Natural killer cell (primary cell): Measurements from ENCODE around the gene KLF16. TPM values are rescaled to one million over a fixed set of nuclear protein-coding genes. Genes with fewer than 3 reads are reported as not detected.
"Not testable (repeated sequence)": the region's sequence is repeated elsewhere in the genome, so short reads cannot be mapped to it uniquely, and the experiment has no call there.

ENCODE experiments used
- ATAC-seq, 3 donors: fragments of 150-1000 bp in 2 of 3; fragments of 200-7000 bp in 1 of 3; cut with Tn5 transposase; 1 replicate in 1 of 3; 2 replicates in 2 of 3; pipeline ENCODE4 v1.10.0; 2021; ENCODE audit warnings: mild to moderate bottlenecking in 2 of 3, moderate library complexity in 2 of 3
- DNase-seq, 2 donors: peaks; one replicate each; pipeline versions ENCODE4 v3.0.0 to v3.0.0-alpha.2; 2013 to 2021; ENCODE audit warnings: mixed read lengths in 1 of 2
- H3K27ac ChIP-seq: one replicate; pipeline ENCODE4 v1.5.1; 2013; ENCODE audit warnings: mild to moderate bottlenecking, low read length
- H3K27me3 ChIP-seq: one replicate; pipeline ENCODE4 v1.6.1; 2013; ENCODE audit warnings: low read length; ENCODE audit not compliant: control insufficient read depth, insufficient read depth
- H3K36me3 ChIP-seq: one replicate; pipeline ENCODE4 v1.6.1; 2013; ENCODE audit warnings: low read length; ENCODE audit not compliant: control insufficient read depth, insufficient read depth
- H3K4me1 ChIP-seq: one replicate; pipeline ENCODE4 v1.6.1; 2013; ENCODE audit warnings: low read length; ENCODE audit not compliant: control insufficient read depth, insufficient read depth
- H3K4me3 ChIP-seq: one replicate; pipeline ENCODE4 v1.5.1; 2013; ENCODE audit warnings: low read length
- H3K9me3 ChIP-seq: one replicate; pipeline ENCODE4 v1.6.1; 2013; ENCODE audit warnings: low read length; ENCODE audit not compliant: control insufficient read depth, insufficient read depth
- H3K27ac Mint-ChIP-seq, 2 donors: one replicate each; pipeline ENCODE4 v1.8.0; 2022; ENCODE audit warnings: mild to moderate bottlenecking in 2 of 2, mixed read lengths in 2 of 2, moderate library complexity in 1 of 2
- H3K27me3 Mint-ChIP-seq, 2 donors: one replicate each; pipeline ENCODE4 v1.8.0; 2022; ENCODE audit warnings: low read depth in 2 of 2, mixed read lengths in 2 of 2
- H3K36me3 Mint-ChIP-seq: one replicate; pipeline ENCODE4 v1.8.0; 2022; ENCODE audit warnings: mixed read lengths
- H3K4me1 Mint-ChIP-seq, 2 donors: one replicate each; pipeline ENCODE4 v1.8.0; 2022; ENCODE audit warnings: mixed read lengths in 2 of 2
- H3K4me3 Mint-ChIP-seq: one replicate; pipeline ENCODE4 v1.8.0; 2022; ENCODE audit warnings: mild to moderate bottlenecking, moderate library complexity, mixed read lengths
- H3K9me3 Mint-ChIP-seq, 2 donors: one replicate each; pipeline ENCODE4 v1.8.0; 2022; ENCODE audit warnings: mixed read lengths in 2 of 2
- CTCF ChIP-seq: fragments of 200-600 bp; IDR thresholded peaks from one replicate; pipeline ENCODE4 v1.8.0; 2022; ENCODE audit warnings: antibody characterized with exemption
- WGBS: methylation state at CpG from one replicate; pipeline ENCODE4 v1.1.7; 2013; ENCODE audit warnings: missing lambda C conversion rate; ENCODE audit not compliant: insufficient coverage; 5-methylcytosine and 5-hydroxymethylcytosine counted together
- intact Hi-C: fragments of 100-400 bp; cut with micrococcal nuclease; formaldehyde crosslinking; loops from one replicate; pipeline ENCODE4 v1.14.2; 2022
- total RNA-seq, 4 donors: library from RNA; stranded (reverse); fragments of 120-200 nt in 1 of 4; gene quantifications; one replicate each; pipeline versions ENCODE4 v1.2.3 to v1.2.4, GENCODE V29; 2013 to 2022

KLF16 gene
- total RNA-seq, 3 donors from 2014 or later (not counting 1 experiment from before 2014, with no cell fraction given) = 29.1 to 38.4 (median 34.8) TPM

DNA sequence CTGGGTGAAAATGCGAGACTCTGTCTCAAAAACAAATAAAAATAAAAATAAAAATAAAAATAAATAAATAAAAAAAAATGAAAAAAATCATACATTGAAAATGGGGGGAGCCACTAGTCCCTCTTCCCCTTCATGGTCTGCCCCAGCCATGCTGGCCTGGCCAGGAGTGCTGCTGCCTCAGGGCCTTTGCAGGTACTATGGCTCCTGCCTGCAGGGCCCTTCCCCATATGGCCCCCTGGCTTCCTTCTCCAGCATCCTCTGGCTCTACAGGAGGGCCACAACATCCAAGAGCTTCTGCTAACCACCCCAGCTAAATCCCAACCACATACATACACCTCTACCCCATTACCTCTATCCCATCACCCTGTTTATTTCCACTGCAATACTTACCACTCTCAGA lies 26.5 kb upstream of the KLF16 start:
- H3K27me3 Mint-ChIP-seq = no peaks in the 10 kb centered on the region
- H3K27ac ChIP-seq = no peak overlapping the region
- no peaks in the 10 kb centered on the region for H3K36me3 Mint-ChIP-seq
- no peak for TF ChIP-seq CTCF
- H3K9me3 Mint-ChIP-seq = no peaks in the 10 kb centered on the region
- peak overlapping the region in 1 of 2 donors; percentile 38 for H3K27ac Mint-ChIP-seq
- no peaks in the 10 kb centered on the region for H3K27me3 ChIP-seq
- H3K4me1 ChIP-seq = peaks cover 17% of the 10 kb centered on the region
- H3K4me3 Mint-ChIP-seq = no peak overlapping the region
- H3K9me3 ChIP-seq = no peaks in the 10 kb centered on the region
- intact Hi-C loops = no loop called here
- DNase-seq = no peak
- no CpG with 5 or more reads among the region's 1 CpG for WGBS
- no peak for ATAC-seq
- H3K4me1 Mint-ChIP-seq = peaks cover 0 to 23% of the 10 kb centered on the region in 2 donors
- H3K36me3 ChIP-seq = no peaks in the 10 kb centered on the region
- H3K4me3 ChIP-seq = no peak overlapping the region

- no peak for DNase-seq
- ATAC-seq = no peak
- Histone ChIP-seq H3K27me3 (no peaks in the 10 kb centered on the region), H3K9me3 (no peaks in the 10 kb centered on the region), H3K4me3 (no peak overlapping the region), H3K4me1 (peaks cover 22% of the 10 kb centered on the region), H3K27ac (no peak overlapping the region), H3K36me3 (peaks cover under 1% of the 10 kb centered on the region)
- intact Hi-C loops = no loop called here
- TF ChIP-seq CTCF = no peak
- H3K4me3 Mint-ChIP-seq = no peak overlapping the region
- peaks cover 13 to 31% of the 10 kb centered on the region in 2 donors for H3K4me1 Mint-ChIP-seq
- H3K27ac Mint-ChIP-seq = no peak overlapping the region
- H3K27me3 Mint-ChIP-seq = no peaks in the 10 kb centered on the region
- H3K9me3 Mint-ChIP-seq = no peaks in the 10 kb centered on the region
- 97% methylated on average over 5 of the region's 5 CpGs for WGBS
- H3K36me3 Mint-ChIP-seq = peaks cover 12% of the 10 kb centered on the region
Observed at GRCh38 chr19:1888385-1888784, 25.0 kb upstream of the KLF16 start.

- ATAC-seq, H3K27me3 Mint-ChIP-seq, H3K9me3 ChIP-seq, H3K4me3 Mint-ChIP-seq, H3K27ac ChIP-seq, H3K9me3 Mint-ChIP-seq, H3K27me3 ChIP-seq, H3K27ac Mint-ChIP-seq, H3K4me3 ChIP-seq, H3K36me3 ChIP-seq, DNase-seq, intact Hi-C loops: not testable (repeated sequence)
- Mint-ChIP-seq H3K4me1 (peaks cover 28 to 45% of the 10 kb centered on the region in 2 donors), H3K36me3 (peaks cover 20% of the 10 kb centered on the region)
- WGBS = 92% methylated on average over 14 of the region's 15 CpGs
- peaks cover 41% of the 10 kb centered on the region for H3K4me1 ChIP-seq
Observed at GRCh38 chr19:1886360-1886759, 23.0 kb upstream of the KLF16 start.

- H3K9me3 Mint-ChIP-seq, H3K27me3 ChIP-seq, H3K36me3 ChIP-seq, H3K9me3 ChIP-seq, H3K27me3 Mint-ChIP-seq: not testable (repeated sequence)
- Mint-ChIP-seq H3K4me1 (peaks cover 33 to 45% of the 10 kb centered on the region in 2 donors), H3K4me3 (peak within 1 kb of the TSS; percentile 100), H3K36me3 (peaks cover 20% of the 10 kb centered on the region), H3K27ac (peak within 1 kb of the TSS; percentile 97 to 99)
- ATAC-seq = peak; percentile 60 to 86 (median 67)
- intact Hi-C loops = loop anchor here (2.0 kb wide), 1 partner anchor 19 kb away; the partner anchor contains the start of genes ADAT3 and SCAMP4
- WGBS = 20% methylated on average over 45 of the region's 46 CpGs
- H3K4me3 ChIP-seq = peak within 1 kb of the TSS; percentile 99
- peak; percentile 96 to 97 for DNase-seq
- peak within 1 kb of the TSS; percentile 99 for H3K27ac ChIP-seq
- H3K4me1 ChIP-seq = peaks cover 47% of the 10 kb centered on the region
Observed at GRCh38 chr19:1885398-1886119, 22.2 kb upstream of the KLF16 start, which contains the start of gene ABHD17A. TSS of gene ABHD17A (minus strand) at chr19:1885496. CDS start at chr19:1881566, 3,930 bp downstream.
